HFFc6 (cell line): ENCODE data around the gene MAPRE2. TPM values are rescaled to one million over a fixed set of nuclear protein-coding genes. Genes with fewer than 3 reads are reported as not detected.

Experiments used
- DNase-seq: peaks from one replicate; pipeline ENCODE4 v3.0.0-alpha.2; 2018
- H3K27ac Mint-ChIP-seq: 2 replicates; pipeline ENCODE4 v1.8.0; 2020; ENCODE audit warnings: mild to moderate bottlenecking, mixed read lengths
- H3K27me3 Mint-ChIP-seq: 2 replicates; pipeline ENCODE4 v1.8.0; 2021; ENCODE audit warnings: mild to moderate bottlenecking, moderate library complexity, mixed read lengths; ENCODE audit not compliant: insufficient read depth
- H3K36me3 Mint-ChIP-seq: 2 replicates; pipeline ENCODE4 v1.8.0; 2021; ENCODE audit warnings: low read depth, mixed read lengths
- H3K4me1 Mint-ChIP-seq: 2 replicates; pipeline ENCODE4 v1.8.0; 2020; ENCODE audit warnings: low read depth, mixed read lengths
- H3K4me3 Mint-ChIP-seq: 2 replicates; pipeline ENCODE4 v1.8.0; 2020; ENCODE audit warnings: mild to moderate bottlenecking, moderate library complexity, mixed read lengths
- H3K9me3 Mint-ChIP-seq: 2 replicates; pipeline ENCODE4 v1.8.0; 2020; ENCODE audit warnings: mild to moderate bottlenecking, mixed read lengths
- total RNA-seq, 6 experiments: library from RNA; stranded (reverse); fragmentation: NEBNext Ultra II Directional; extraction: Animal tissue kit (Norgen Biotek cat#: 25700); gene quantifications; 2 replicates in 1 of 6; 3 replicates in 5 of 6; pipeline ENCODE4 v1.2.3, GENCODE V29; 2021
- TF ChIP-seq, protein P1 (sequence below): fragments of 200-600 bp; sonication (generic); IDR thresholded peaks from 2 replicates; pipeline ENCODE4 v1.5.0; 2021; ENCODE audit warnings: antibody characterized with exemption, mild to moderate bottlenecking

The MAPRE2 gene
- total RNA-seq, 6 experiments from 2014 or later: 22.4 to 39.1 (median 24.4) TPM

DNA sequence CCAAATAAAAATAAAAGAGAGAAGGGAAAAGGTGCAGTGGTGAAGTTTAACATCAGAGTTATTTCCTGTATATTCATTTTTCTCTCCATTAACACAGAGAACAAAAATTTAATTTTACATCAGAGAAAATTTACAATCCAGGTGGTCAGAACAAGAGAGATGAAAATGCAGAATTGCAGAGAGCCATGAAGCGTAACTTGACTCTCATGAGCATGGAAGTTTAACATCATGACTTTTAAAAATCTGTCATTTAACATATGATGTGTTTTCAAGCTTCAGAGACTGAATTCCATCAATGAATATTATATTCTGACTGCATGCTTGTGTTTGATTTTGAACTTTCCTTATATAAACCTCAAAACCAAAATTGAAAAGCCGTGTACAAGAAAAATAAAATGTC is 120.3 kb downstream of the MAPRE2 start:
- Mint-ChIP-seq H3K9me3 (no peaks in the 10 kb centered on the region), H3K27me3 (peaks cover 19% of the 10 kb centered on the region; the same call in 1 of the 2 replicates), H3K27ac (no peak overlapping the region), H3K4me3 (no peak overlapping the region), H3K36me3 (no peaks in the 10 kb centered on the region), H3K4me1 (no peaks in the 10 kb centered on the region)
- TF ChIP-seq, protein P1, sequence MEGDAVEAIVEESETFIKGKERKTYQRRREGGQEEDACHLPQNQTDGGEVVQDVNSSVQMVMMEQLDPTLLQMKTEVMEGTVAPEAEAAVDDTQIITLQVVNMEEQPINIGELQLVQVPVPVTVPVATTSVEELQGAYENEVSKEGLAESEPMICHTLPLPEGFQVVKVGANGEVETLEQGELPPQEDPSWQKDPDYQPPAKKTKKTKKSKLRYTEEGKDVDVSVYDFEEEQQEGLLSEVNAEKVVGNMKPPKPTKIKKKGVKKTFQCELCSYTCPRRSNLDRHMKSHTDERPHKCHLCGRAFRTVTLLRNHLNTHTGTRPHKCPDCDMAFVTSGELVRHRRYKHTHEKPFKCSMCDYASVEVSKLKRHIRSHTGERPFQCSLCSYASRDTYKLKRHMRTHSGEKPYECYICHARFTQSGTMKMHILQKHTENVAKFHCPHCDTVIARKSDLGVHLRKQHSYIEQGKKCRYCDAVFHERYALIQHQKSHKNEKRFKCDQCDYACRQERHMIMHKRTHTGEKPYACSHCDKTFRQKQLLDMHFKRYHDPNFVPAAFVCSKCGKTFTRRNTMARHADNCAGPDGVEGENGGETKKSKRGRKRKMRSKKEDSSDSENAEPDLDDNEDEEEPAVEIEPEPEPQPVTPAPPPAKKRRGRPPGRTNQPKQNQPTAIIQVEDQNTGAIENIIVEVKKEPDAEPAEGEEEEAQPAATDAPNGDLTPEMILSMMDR: no peak
- no peak for DNase-seq

- no peak for DNase-seq
- TF ChIP-seq, protein P1: no peak
- no peaks in the 10 kb centered on the region for H3K9me3 Mint-ChIP-seq
- no peaks in the 10 kb centered on the region for H3K36me3 Mint-ChIP-seq
- H3K27me3 Mint-ChIP-seq: peaks cover 15% of the 10 kb centered on the region; the same call in 1 of the 2 replicates
- no peaks in the 10 kb centered on the region for H3K4me1 Mint-ChIP-seq
- no peak overlapping the region for H3K27ac Mint-ChIP-seq
- no peak overlapping the region for H3K4me3 Mint-ChIP-seq
These were observed 120.7 kb downstream of the MAPRE2 start for GRCh38 chr18:35161934-35162333.

DNA sequence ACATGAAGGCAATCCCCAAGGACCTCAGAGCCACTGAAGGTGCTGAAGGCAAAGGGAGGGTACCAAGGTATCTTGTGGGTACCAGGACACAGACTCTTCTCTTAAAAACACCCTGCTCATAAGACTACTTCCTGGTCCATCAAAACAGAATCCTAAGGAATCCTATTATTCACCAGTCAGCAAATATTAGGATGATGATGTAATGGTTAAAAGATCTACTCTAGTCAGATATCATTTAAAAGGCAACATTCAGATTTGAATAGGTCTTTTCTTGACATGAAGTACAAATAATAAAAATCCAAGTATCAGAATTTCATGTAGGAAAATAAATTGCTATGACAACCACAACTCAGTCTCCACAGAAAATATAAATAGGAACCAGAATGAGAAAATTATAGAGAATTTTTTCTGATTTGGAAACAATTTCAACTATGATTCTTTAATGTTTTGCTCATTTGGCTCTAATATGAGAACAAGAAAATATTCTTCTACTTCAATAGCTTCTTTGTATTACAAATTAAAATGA is 121.9 kb downstream of the MAPRE2 start:
- H3K4me1 Mint-ChIP-seq: no peaks in the 10 kb centered on the region

DNA sequence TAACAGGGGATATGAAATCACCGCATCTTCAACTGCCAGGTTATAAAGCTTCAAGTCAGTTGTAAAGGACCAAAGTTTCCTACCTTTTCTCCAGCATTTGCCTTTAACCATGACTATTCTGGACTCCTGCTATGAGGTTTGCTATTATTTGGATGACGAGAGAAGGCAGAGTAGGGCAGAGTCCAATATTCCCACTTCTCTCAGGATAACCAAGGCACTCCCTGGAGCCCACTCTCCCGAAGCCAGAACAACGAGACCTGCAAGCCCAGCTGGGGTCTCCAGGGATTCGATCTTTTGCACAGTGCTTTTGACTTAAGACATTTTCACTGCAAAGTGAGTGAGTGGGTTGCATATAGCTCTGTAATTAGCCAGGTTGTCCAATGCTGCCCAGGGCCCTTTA is 122.5 kb downstream of the MAPRE2 start:
- peaks cover 11% of the 10 kb centered on the region; the same call in 1 of the 2 replicates for H3K27me3 Mint-ChIP-seq
- H3K9me3 Mint-ChIP-seq: no peaks in the 10 kb centered on the region
- no peak overlapping the region for H3K4me3 Mint-ChIP-seq
- no peaks in the 10 kb centered on the region for H3K4me1 Mint-ChIP-seq
- no peaks in the 10 kb centered on the region for H3K36me3 Mint-ChIP-seq
- DNase-seq: no peak
- no peak overlapping the region for H3K27ac Mint-ChIP-seq
- TF ChIP-seq, protein P1: no peak

More for the DNA sequence above, 121.9 kb downstream of the MAPRE2 start:
- TF ChIP-seq, protein P1: no peak
- Mint-ChIP-seq H3K4me3 (no peak overlapping the region), H3K27me3 (peaks cover 11% of the 10 kb centered on the region; the same call in 1 of the 2 replicates), H3K27ac (no peak overlapping the region), H3K9me3 (no peaks in the 10 kb centered on the region), H3K36me3 (no peaks in the 10 kb centered on the region)
- no peak for DNase-seq

DNA sequence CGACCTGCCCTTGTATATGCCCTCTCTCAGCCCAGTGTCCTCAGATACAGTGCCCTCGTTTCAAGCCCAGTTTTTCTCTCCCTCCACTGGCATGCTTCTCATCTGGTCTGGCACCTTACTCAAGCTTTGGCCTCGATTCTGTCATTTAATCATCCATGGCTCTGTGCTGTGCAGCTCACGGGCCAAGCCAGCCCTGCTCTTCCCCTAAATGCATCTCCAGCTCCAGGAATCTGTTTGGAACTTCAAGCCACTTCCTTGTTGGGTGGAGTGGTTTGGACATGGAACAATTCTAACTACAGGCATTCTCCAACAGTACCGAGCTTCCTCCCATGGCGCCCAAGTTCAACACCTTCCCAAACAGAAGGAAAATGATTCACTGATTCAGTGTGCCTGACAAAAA is 122.9 kb downstream of the MAPRE2 start:
- Mint-ChIP-seq H3K4me1 (no peaks in the 10 kb centered on the region), H3K27ac (no peak overlapping the region), H3K36me3 (no peaks in the 10 kb centered on the region), H3K9me3 (no peaks in the 10 kb centered on the region), H3K4me3 (no peak overlapping the region), H3K27me3 (peaks cover 12% of the 10 kb centered on the region; the same call in 1 of the 2 replicates)
- DNase-seq: no peak
- TF ChIP-seq, protein P1: no peak
